ENCODE results near the gene UMAD1.

The UMAD1 gene

DNA sequence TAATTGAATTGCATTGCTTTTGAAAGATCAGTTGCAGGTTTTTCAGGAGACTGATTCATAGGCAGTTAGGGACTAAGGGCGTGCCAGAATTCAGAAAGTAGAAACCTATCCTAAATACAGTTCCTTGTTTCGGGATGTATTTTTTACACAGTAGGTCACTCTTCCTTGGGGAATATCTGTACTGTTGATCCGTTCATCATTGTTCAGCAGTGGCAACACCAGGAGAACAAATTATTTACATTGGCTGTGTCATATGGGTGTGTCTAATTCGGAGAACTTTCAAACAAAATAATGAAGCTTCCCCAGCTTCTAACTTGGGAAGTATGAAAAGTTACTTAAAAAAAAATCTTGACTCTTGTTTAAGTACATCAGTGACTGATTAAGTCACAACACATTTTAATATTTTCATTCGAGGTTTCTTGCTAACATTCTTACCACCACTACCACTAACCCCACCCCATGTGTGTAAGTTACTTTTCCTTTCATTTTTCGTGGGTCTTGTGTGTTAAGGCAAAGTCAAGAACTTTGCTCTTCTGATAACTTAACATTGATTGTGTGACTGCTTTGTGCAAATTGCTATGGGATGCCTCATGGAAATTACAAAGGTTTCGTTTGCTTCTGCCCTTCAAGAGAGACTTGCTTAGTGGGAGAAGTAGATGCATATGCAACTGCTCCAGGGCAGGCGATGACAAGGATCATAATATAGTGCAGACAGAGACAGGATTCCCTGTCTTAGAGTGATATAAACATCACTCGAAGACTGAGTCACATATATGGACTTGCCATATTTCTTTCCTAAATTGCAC lies 121.6 kb downstream of the UMAD1 start:
- Mint-ChIP-seq H3K27me3 (ENCODE audit: low read depth) (no peaks in the 10 kb centered on the region), H3K9me3 (no peaks in the 10 kb centered on the region), H3K4me3 (peak overlapping the region; percentile 95), H3K4me1 (ENCODE audit: low read depth) (peaks cover 36% of the 10 kb centered on the region), H3K36me3 (ENCODE audit: low read depth) (no peaks in the 10 kb centered on the region), H3K27ac (peak overlapping the region; percentile 93)
- peak; percentile 27 for DNase-seq (ENCODE audit: low spot score)

DNA sequence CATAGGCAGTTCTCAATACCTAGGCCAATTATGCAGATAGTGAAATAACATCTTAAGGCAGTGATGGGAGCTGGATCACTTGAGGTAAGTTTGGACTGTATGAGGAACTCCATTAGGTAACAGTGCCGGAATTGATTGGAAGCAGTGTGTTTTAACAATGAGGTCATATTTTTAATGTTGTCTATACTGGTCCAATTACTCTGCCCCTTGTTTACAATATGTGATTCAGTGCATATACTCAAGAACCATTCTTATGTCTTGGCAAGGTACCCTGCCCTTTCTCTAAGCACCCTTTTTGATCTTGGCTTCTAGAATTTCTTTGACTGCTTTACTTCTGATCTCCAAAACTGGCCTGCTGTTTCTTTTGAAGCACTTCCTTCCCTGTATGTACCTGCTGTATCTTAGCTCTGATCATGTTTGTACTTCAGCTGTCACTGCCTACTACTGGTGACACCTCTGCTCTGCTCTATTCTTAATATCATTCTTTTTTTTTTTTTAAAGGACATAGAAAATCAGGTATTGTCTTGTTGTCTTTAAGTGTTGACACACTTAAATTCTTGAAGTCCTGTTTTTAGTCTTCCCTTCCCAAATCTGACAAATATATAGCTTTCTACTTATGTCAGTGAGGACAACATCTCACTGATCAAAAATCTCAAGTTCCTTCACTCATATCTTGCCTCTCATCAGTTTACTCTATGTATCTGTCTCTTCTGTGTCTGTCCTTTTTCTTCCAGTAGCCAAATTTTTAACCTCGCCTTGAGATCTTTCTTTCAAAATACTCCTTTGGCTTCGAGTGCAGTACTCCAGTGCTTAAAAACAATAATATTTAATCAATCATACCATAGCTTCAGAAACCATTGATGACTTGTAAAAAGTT lies 124.2 kb downstream of the UMAD1 start:
- no peaks in the 10 kb centered on the region for H3K36me3 Mint-ChIP-seq (ENCODE audit: low read depth)
- no peak overlapping the region for H3K4me3 Mint-ChIP-seq
- H3K9me3 Mint-ChIP-seq, result no peaks in the 10 kb centered on the region
- no peak for DNase-seq (ENCODE audit: low spot score)
- H3K27ac Mint-ChIP-seq, result peak overlapping the region; percentile 73
- H3K27me3 Mint-ChIP-seq (ENCODE audit: low read depth), result no peaks in the 10 kb centered on the region
- peaks cover 36% of the 10 kb centered on the region for H3K4me1 Mint-ChIP-seq (ENCODE audit: low read depth)

- H3K4me3 Mint-ChIP-seq, result no peak overlapping the region
- no peaks in the 10 kb centered on the region for H3K36me3 Mint-ChIP-seq (ENCODE audit: low read depth)
- no peak for DNase-seq (ENCODE audit: low spot score)
- H3K27ac Mint-ChIP-seq, result no peak overlapping the region
- H3K4me1 Mint-ChIP-seq (ENCODE audit: low read depth), result peaks cover 35% of the 10 kb centered on the region
- no peaks in the 10 kb centered on the region for H3K9me3 Mint-ChIP-seq
- no peaks in the 10 kb centered on the region for H3K27me3 Mint-ChIP-seq (ENCODE audit: low read depth)
Observed at GRCh38 chr7:7765422-7765821, 124.9 kb downstream of the UMAD1 start.

DNA sequence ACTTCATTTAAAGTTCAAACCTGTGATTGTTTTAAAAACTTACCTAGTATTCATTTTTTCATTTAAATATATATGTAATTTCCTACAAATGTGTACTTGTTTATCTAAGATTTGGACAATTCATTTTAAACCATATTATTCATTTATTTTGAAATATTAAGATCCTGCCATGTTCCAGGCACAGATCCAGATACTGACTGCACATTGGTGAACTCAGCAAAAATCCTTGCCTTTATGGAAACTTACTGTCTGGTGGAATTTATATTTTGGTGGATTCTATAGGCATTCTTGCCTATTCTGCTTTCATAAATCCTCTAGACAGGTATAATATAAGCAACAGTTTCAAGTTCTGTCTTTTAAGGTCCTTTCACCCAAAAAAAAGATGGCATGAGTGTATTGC lies 126.1 kb downstream of the UMAD1 start:
- Mint-ChIP-seq H3K9me3 (no peaks in the 10 kb centered on the region), H3K27ac (no peak overlapping the region), H3K36me3 (ENCODE audit: low read depth) (no peaks in the 10 kb centered on the region), H3K4me1 (ENCODE audit: low read depth) (peaks cover 31% of the 10 kb centered on the region), H3K4me3 (no peak overlapping the region), H3K27me3 (ENCODE audit: low read depth) (no peaks in the 10 kb centered on the region)
- DNase-seq (ENCODE audit: low spot score), result no peak

DNA sequence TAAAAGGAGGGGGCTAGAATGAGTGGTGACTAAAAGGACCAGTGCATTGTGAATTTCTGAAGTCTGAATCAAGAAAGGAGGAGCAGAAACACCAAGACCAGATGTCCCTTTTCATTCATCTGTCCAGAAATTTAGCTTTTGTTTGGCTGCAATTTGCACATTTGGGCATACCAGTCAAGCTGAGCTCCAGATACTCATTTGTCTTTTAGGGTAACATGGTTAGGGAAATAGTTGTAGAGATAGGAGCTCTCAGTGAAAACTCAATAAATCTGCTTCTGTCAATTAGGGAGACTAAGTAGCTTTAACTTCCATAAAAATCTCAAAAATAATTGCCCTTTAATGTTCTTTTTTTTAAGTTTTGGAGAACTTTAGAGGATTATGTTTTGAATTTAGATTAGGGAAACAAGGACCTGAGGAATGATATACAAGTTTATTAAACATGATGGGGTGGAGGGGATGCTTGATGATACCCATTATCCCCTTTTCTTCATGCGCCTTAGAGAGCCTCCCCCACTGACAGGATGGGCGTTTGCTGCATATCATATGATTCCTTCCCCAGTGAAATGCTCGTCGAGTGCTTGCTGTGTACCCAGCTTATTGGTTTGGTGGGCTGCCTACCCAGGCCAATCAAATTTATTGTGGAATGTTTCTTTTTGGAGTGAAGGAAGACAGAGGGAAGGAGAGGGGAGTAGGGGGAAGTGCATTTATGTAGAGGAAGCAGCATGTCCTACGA lies 128.6 kb downstream of the UMAD1 start:
- H3K9me3 Mint-ChIP-seq, result no peaks in the 10 kb centered on the region
- H3K4me3 Mint-ChIP-seq, result no peak overlapping the region
- H3K36me3 Mint-ChIP-seq (ENCODE audit: low read depth), result no peaks in the 10 kb centered on the region
- H3K4me1 Mint-ChIP-seq (ENCODE audit: low read depth), result peaks cover 30% of the 10 kb centered on the region
- no peaks in the 10 kb centered on the region for H3K27me3 Mint-ChIP-seq (ENCODE audit: low read depth)
- no peak overlapping the region for H3K27ac Mint-ChIP-seq
- no peak for DNase-seq (ENCODE audit: low spot score)

GRCh38 chr7:7769710-7770627 lies 129.4 kb downstream of the UMAD1 start:
- H3K27me3 Mint-ChIP-seq (ENCODE audit: low read depth), result no peaks in the 10 kb centered on the region
- H3K36me3 Mint-ChIP-seq (ENCODE audit: low read depth), result no peaks in the 10 kb centered on the region
- no peaks in the 10 kb centered on the region for H3K9me3 Mint-ChIP-seq
- no peak overlapping the region for H3K4me3 Mint-ChIP-seq
- H3K27ac Mint-ChIP-seq, result no peak overlapping the region
- DNase-seq (ENCODE audit: low spot score), result no peak
- H3K4me1 Mint-ChIP-seq (ENCODE audit: low read depth), result peaks cover 22% of the 10 kb centered on the region

GRCh38 chr7:7771452-7771851 lies 130.9 kb downstream of the UMAD1 start:
- H3K4me3 Mint-ChIP-seq, result no peak overlapping the region
- no peak for DNase-seq (ENCODE audit: low spot score)
- no peaks in the 10 kb centered on the region for H3K36me3 Mint-ChIP-seq (ENCODE audit: low read depth)
- H3K27ac Mint-ChIP-seq, result no peak overlapping the region
- H3K27me3 Mint-ChIP-seq (ENCODE audit: low read depth), result no peaks in the 10 kb centered on the region
- no peaks in the 10 kb centered on the region for H3K9me3 Mint-ChIP-seq
- peaks cover 18% of the 10 kb centered on the region for H3K4me1 Mint-ChIP-seq (ENCODE audit: low read depth)

DNA sequence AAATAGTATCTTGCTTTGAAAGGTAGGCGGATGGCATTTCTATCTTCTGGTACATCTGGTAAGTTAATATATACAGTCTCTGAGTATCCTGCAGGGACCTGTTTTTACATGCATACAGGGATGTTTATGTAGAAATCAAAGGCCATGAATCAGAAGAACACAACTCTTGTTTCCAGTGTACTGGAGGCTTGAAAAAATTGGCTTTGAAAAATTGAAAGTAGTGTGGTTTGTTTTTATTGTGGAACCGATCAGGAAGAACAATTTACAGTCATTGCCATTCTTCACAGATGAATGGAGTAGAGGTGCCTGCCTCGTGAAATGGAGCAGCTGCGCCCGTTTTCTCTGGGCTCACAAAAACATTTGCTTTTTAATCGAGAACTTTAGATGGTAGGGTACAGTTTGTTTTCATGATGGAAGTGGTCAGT lies 131.9 kb downstream of the UMAD1 start:
- Mint-ChIP-seq H3K4me3 (peak overlapping the region; percentile 68), H3K4me1 (ENCODE audit: low read depth) (peaks cover 18% of the 10 kb centered on the region), H3K36me3 (ENCODE audit: low read depth) (no peaks in the 10 kb centered on the region), H3K27me3 (ENCODE audit: low read depth) (no peaks in the 10 kb centered on the region), H3K27ac (peak overlapping the region; percentile 9), H3K9me3 (no peaks in the 10 kb centered on the region)
- DNase-seq (ENCODE audit: low spot score), result peak; percentile 16

DNA sequence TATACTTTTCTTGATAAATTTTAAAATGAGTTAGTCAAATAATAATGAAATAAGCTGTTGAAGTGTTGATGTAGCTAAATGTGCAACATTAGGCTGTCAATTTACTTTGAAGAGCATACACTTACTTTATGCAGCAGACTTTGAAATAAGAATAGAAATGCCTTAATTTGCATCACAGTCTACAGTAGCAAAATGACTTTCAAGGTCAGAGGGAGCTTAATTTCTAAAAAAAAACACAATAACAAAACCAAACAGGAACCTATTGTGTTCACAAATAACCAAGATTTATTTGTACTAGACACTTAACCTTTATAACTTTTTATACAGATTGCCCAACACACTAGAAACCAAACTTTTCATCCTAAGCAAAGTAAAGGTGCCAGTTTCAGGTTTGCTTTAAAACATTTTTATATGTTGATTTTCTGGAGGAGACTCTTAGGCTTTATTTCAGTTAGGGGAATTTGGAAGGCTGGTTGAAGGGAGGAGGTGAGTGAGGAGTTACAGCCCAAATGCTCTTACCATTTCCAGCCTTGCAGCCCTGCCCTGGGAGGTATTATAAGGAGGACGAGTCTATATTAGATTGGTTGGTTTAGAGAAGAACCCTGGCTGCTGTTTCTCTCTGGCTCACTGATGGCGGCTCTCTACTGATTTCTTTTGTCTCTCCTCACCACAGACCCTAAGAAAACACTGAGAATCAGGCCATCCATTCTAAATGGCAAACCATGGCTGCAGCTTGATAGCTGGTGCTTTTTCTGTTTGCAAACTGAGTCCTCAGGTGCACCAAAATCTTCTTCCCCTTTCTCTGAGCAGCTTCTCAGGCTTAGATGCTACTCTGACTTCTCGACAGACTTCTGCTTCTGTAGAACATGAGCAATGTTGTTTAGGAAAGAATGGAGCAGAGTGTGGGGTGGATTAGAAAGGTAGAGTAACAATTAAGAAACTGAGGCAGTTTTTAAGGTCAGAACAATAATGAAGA lies 133.1 kb downstream of the UMAD1 start:
- peaks cover 18% of the 10 kb centered on the region for H3K4me1 Mint-ChIP-seq (ENCODE audit: low read depth)
- DNase-seq (ENCODE audit: low spot score), result no peak
- no peak overlapping the region for H3K4me3 Mint-ChIP-seq
- no peaks in the 10 kb centered on the region for H3K36me3 Mint-ChIP-seq (ENCODE audit: low read depth)
- no peaks in the 10 kb centered on the region for H3K27me3 Mint-ChIP-seq (ENCODE audit: low read depth)
- H3K27ac Mint-ChIP-seq, result no peak overlapping the region
- H3K9me3 Mint-ChIP-seq, result no peaks in the 10 kb centered on the region

GRCh38 chr7:7779888-7780287 lies 139.3 kb downstream of the UMAD1 start:
- H3K36me3 Mint-ChIP-seq (ENCODE audit: low read depth), result no peaks in the 10 kb centered on the region
- DNase-seq (ENCODE audit: low spot score), result no peak
- H3K9me3 Mint-ChIP-seq, result no peaks in the 10 kb centered on the region
- H3K27ac Mint-ChIP-seq, result no peak overlapping the region
- no peaks in the 10 kb centered on the region for H3K27me3 Mint-ChIP-seq (ENCODE audit: low read depth)
- peaks cover 13% of the 10 kb centered on the region for H3K4me1 Mint-ChIP-seq (ENCODE audit: low read depth)
- H3K4me3 Mint-ChIP-seq, result no peak overlapping the region

DNA sequence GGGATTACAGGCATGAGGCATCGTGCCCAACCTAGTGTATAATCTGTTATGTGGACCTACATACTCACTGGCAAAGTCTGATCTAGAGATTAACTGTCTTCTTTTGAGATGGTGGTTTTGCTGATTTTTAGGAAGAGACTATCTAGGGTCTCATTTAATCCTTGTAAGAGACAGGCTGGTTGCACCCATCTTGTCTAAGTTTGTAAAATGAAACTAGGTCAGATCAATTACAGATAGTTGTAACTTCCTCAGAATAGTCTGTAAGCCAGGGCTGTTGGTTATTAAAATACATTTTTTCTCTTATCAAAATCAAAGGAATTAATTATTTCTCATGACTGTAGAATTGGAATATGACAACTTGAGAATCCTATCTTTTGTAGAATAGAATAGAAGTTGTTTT lies 142.4 kb downstream of the UMAD1 start:
- no peaks in the 10 kb centered on the region for H3K27me3 Mint-ChIP-seq (ENCODE audit: low read depth)
- no peaks in the 10 kb centered on the region for H3K9me3 Mint-ChIP-seq
- H3K27ac Mint-ChIP-seq, result peak overlapping the region; percentile 49

DNA sequence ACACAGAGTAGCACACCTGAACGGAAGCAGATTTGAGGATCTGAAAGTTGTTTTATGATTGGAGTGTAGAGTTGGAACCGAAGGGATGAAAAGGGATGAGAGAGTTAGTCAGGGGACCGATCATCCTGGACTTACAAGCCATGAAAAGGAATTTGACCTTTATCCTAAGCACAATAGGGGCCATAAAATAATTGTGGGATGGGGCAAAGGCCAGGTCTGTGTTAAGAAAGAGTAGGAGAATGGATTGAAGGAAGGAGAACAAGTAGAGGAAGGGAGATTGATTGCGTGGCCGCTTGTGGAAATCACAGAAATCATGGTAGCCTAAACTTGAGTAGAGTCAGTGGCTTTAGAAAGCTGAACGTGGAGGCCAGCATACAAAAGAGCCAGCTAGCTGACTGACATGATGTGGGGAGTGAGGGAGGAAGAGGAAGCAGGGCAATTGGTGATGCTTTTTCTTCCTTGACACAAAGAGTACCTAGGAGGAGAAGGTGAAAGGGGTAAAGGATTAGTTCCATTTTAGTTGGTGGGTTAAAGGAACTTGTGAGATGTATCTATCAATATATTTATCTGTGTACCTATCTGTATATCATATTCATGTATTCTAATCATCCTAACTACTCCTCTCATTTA lies 144.9 kb downstream of the UMAD1 start:
- H3K27ac Mint-ChIP-seq, result no peak overlapping the region
- H3K4me3 Mint-ChIP-seq, result no peak overlapping the region
- H3K36me3 Mint-ChIP-seq (ENCODE audit: low read depth), result no peaks in the 10 kb centered on the region
- no peaks in the 10 kb centered on the region for H3K27me3 Mint-ChIP-seq (ENCODE audit: low read depth)
- no peak for DNase-seq (ENCODE audit: low spot score)
- H3K4me1 Mint-ChIP-seq (ENCODE audit: low read depth), result peaks cover 32% of the 10 kb centered on the region
- no peaks in the 10 kb centered on the region for H3K9me3 Mint-ChIP-seq

More for the DNA sequence above, 142.4 kb downstream of the UMAD1 start:
- Mint-ChIP-seq H3K4me3 (peak overlapping the region; percentile 56), H3K4me1 (ENCODE audit: low read depth) (peaks cover 22% of the 10 kb centered on the region), H3K36me3 (ENCODE audit: low read depth) (no peaks in the 10 kb centered on the region)
- DNase-seq (ENCODE audit: low spot score), result no peak

All from T-helper 2 cell treated with Interferon-gamma antibody and Interleukin-4, amounts not matched to agents 5 μg/mL and 100 μg/mL, for 36 hours (primary cell).